PC-9 (cell line): ENCODE measurements around the gene FOXP1. TPM values are rescaled to one million over a fixed set of nuclear protein-coding genes. Genes with fewer than 3 reads are reported as not detected.
"Not testable (repeated sequence)": the region's sequence is repeated elsewhere in the genome, so short reads cannot be mapped to it uniquely, and the experiment has no call there.

Source experiments
- BruUV-seq: library from RNA; stranded (reverse); fragments of 400-500 nt; replicated peaks from 2 replicates; lab custom pipeline; 2021; lab: Mats Ljungman, UMichigan
- CTCF ChIA-PET: fragments of 300-600 bp; sonication (Branson Sonifier 250); formaldehyde crosslinking; loops from one replicate; lab custom pipeline; 2022; ENCODE audit warnings: antibody characterized with exemption; lab: Charles Lee
- POLR2A ChIA-PET: fragments of 300-600 bp; sonication (Branson Sonifier 250); formaldehyde crosslinking; loops from one replicate; lab custom pipeline; 2022; ENCODE audit warnings: antibody characterized with exemption; ENCODE audit not compliant: unreplicated experiment; lab: Charles Lee
- DNase-seq, 2 experiments: peaks; one replicate each; pipeline versions ENCODE4 v3.0.0 to v3.0.0-alpha.2; 2015 to 2022; ENCODE audit warnings: mixed read lengths in 1 of 2
- H2AFZ ChIP-seq: fragments of 200-600 bp; sonication (generic); 2 replicates; pipeline ENCODE4 v1.8.1; 2017; ENCODE audit warnings: antibody characterized with exemption
- H3F3A ChIP-seq: fragments of 200-600 bp; sonication (generic); 2 replicates; pipeline ENCODE4 v1.8.1; 2017; ENCODE audit warnings: antibody characterized with exemption, mild to moderate bottlenecking, low read depth; ENCODE audit not compliant: insufficient read depth
- H3K27ac ChIP-seq: fragments of 200-600 bp; sonication (generic); 2 replicates; pipeline ENCODE4 v1.6.1; 2016; ENCODE audit warnings: mixed run types
- H3K27me3 ChIP-seq: fragments of 200-600 bp; sonication (generic); 2 replicates; pipeline ENCODE4 v1.6.1; 2016; ENCODE audit warnings: low read depth, mixed run types; ENCODE audit not compliant: insufficient read depth
- H3K36me3 ChIP-seq: fragments of 200-600 bp; sonication (generic); 2 replicates; pipeline ENCODE4 v1.6.1; 2016; ENCODE audit warnings: low read depth, mixed run types
- H3K4me1 ChIP-seq: fragments of 200-600 bp; sonication (generic); replicated peaks from 2 replicates; pipeline ENCODE4 v1.6.1; 2016; ENCODE audit warnings: mixed run types; ENCODE audit not compliant: insufficient read depth
- H3K4me2 ChIP-seq: fragments of 200-600 bp; sonication (generic); 2 replicates; pipeline ENCODE4 v1.6.1; 2017; ENCODE audit warnings: mixed run types
- H3K4me3 ChIP-seq: fragments of 200-600 bp; sonication (generic); 2 replicates; pipeline ENCODE4 v1.6.1; 2016; ENCODE audit warnings: mixed run types
- H3K79me2 ChIP-seq: fragments of 200-600 bp; sonication (generic); 2 replicates; pipeline ENCODE4 v1.6.1; 2017; ENCODE audit warnings: low read depth, mixed run types
- H3K9me2 ChIP-seq: fragments of 200-600 bp; sonication (generic); 2 replicates; pipeline ENCODE4 v1.8.1; 2017; ENCODE audit warnings: mild to moderate bottlenecking; ENCODE audit not compliant: insufficient read depth
- H3K9me3 ChIP-seq: fragments of 200-600 bp; sonication (generic); 2 replicates; pipeline ENCODE4 v1.8.1; 2016; ENCODE audit warnings: low read depth; ENCODE audit not compliant: insufficient read depth
- H4K20me1 ChIP-seq: fragments of 200-600 bp; sonication (generic); 2 replicates; pipeline ENCODE4 v1.8.1; 2017; ENCODE audit not compliant: insufficient read depth
- EZH2 ChIP-seq: fragments of 200-600 bp; sonication (generic); IDR thresholded peaks from 2 replicates; pipeline ENCODE4 v1.8.0; 2017; ENCODE audit warnings: antibody characterized with exemption, low read depth
- intact Hi-C: fragments of 100-400 bp; cut with micrococcal nuclease; formaldehyde crosslinking; loops from one replicate; pipeline ENCODE4 v1.10.0; 2022; ENCODE audit not compliant: unreplicated experiment
- total RNA-seq: library from RNA; stranded (reverse); gene quantifications from 2 replicates; pipeline ENCODE4 v1.2.3, GENCODE V29; 2021
- TF ChIP-seq, protein P1 (sequence below): fragments of 200-600 bp; sonication (generic); conservative IDR thresholded peaks from 2 replicates; pipeline ENCODE4 v1.6.1; 2017; ENCODE audit warnings: mixed run types, antibody characterized with exemption, mild to moderate bottlenecking, moderate library complexity

The FOXP1 gene
- total RNA-seq, 1 experiment from 2014 or later = 33.3 TPM

DNA sequence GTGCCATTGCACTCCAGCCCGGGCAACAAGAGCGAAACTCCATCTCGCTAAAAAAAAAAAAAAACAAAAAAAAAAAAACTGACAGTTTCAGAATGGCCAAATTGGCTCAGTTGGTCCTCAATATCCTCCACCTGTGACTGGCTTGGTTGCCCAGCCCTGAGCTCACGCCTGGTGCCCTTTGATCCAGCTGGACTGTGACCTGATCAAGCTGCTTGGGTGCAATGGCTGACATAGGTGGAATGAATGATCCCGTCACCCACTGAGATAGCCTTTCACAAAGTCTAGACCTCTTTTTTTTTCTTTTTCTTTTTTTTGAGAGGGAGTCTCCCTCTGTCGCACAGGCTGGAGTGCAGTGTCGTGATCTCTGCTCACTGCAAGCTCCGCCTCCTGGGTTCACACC, 254.6 kb downstream of the FOXP1 start:
- no peaks in the 10 kb centered on the region for H3K4me1 ChIP-seq
- CTCF ChIA-PET = no interaction called here
- DNase-seq = no peak
- no peak overlapping the region for H3K4me2 ChIP-seq
- no TSS peak for BruUV-seq
- no peaks in the 10 kb centered on the region for H3K79me2 ChIP-seq
- no peaks in the 10 kb centered on the region for H3K9me3 ChIP-seq
- no peaks in the 10 kb centered on the region for H3K27me3 ChIP-seq
- TF ChIP-seq, protein P1, sequence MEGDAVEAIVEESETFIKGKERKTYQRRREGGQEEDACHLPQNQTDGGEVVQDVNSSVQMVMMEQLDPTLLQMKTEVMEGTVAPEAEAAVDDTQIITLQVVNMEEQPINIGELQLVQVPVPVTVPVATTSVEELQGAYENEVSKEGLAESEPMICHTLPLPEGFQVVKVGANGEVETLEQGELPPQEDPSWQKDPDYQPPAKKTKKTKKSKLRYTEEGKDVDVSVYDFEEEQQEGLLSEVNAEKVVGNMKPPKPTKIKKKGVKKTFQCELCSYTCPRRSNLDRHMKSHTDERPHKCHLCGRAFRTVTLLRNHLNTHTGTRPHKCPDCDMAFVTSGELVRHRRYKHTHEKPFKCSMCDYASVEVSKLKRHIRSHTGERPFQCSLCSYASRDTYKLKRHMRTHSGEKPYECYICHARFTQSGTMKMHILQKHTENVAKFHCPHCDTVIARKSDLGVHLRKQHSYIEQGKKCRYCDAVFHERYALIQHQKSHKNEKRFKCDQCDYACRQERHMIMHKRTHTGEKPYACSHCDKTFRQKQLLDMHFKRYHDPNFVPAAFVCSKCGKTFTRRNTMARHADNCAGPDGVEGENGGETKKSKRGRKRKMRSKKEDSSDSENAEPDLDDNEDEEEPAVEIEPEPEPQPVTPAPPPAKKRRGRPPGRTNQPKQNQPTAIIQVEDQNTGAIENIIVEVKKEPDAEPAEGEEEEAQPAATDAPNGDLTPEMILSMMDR = no peak
- TF ChIP-seq EZH2 = no peak
- no peaks in the 10 kb centered on the region for H3K9me2 ChIP-seq
- H3K4me3 ChIP-seq = no peak overlapping the region
- H4K20me1 ChIP-seq = 0 out of 2 replicates have a peak, but pooled peaks cover 3% of the 10 kb centered on the region
- no peak overlapping the region for H3K27ac ChIP-seq
- H2AFZ ChIP-seq = no peak overlapping the region
- no peaks in the 10 kb centered on the region for H3F3A ChIP-seq
- no peaks in the 10 kb centered on the region for H3K36me3 ChIP-seq
- POLR2A ChIA-PET = no interaction called here
- intact Hi-C loops = no loop called here

DNA sequence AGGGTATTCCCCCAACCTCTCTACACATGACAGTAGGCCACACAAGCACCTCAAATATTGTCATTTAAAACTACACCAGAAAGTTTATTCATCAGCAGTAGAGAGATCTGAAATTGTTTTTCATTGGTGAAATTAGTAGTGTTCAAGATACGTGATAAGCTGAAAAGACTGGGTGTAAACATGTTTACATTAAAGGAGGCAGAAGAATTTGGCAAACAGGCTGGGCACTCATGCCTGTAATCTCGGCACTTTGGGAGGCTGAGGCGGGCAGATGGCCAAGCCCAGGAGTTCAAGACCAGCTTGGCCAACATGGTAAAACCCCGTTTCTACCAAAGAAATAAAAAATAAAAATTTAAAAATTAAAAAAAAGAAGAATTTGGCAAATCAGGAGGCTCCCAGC, 255.6 kb downstream of the FOXP1 start:
- TF ChIP-seq, protein P1 = no peak
- no peak for TF ChIP-seq EZH2
- H3K4me2 ChIP-seq = no peak overlapping the region
- no peaks in the 10 kb centered on the region for H3K79me2 ChIP-seq
- intact Hi-C loops = no loop called here
- no peaks in the 10 kb centered on the region for H3K9me3 ChIP-seq
- H3K27me3 ChIP-seq = no peaks in the 10 kb centered on the region
- ChIA-PET POLR2A (no interaction called here), CTCF (no interaction called here)
- DNase-seq = no peak
- H2AFZ ChIP-seq = no peak overlapping the region
- H3K4me3 ChIP-seq = no peak overlapping the region
- H3K4me1 ChIP-seq = no peaks in the 10 kb centered on the region
- BruUV-seq = no TSS peak
- no peaks in the 10 kb centered on the region for H3K36me3 ChIP-seq
- H3K27ac ChIP-seq = no peak overlapping the region
- H3F3A ChIP-seq = no peaks in the 10 kb centered on the region
- 0 out of 2 replicates have a peak, but pooled peaks cover 3% of the 10 kb centered on the region for H4K20me1 ChIP-seq
- no peaks in the 10 kb centered on the region for H3K9me2 ChIP-seq

DNA sequence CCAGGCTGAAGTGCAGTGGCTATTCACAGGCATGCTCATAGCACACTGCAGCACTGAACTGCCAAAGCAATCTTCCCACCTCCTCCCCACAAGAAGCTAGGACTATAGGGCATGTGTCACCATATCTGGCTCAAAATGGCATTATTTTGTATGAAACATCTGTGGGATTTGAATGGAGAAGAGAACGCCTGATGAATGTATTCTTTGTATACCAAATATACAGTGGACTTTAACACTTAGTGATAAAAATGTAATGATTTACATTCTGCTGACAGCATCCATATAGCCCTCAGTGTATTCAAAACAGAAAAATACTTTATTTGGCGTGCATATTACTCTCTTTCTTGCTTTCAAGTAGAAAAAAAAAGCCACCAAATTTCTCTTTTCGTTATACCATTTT, 257.8 kb downstream of the FOXP1 start:
- H3F3A ChIP-seq = no peaks in the 10 kb centered on the region
- H3K4me2 ChIP-seq = no peak overlapping the region
- H2AFZ ChIP-seq = no peak overlapping the region
- BruUV-seq = no TSS peak
- no peak for DNase-seq
- no peaks in the 10 kb centered on the region for H3K4me1 ChIP-seq
- ChIA-PET CTCF (no interaction called here), POLR2A (interaction anchor here (0.6 kb wide), 1 partner anchor 195 kb away, joined by 3 read pairs; no protein-coding TSS in a partner anchor)
- H3K27me3 ChIP-seq = no peaks in the 10 kb centered on the region
- TF ChIP-seq, protein P1 = no peak
- no peak for TF ChIP-seq EZH2
- no peaks in the 10 kb centered on the region for H3K9me3 ChIP-seq
- H3K36me3 ChIP-seq = no peaks in the 10 kb centered on the region
- no peak overlapping the region for H3K27ac ChIP-seq
- 0 out of 2 replicates have a peak, but pooled peaks cover 3% of the 10 kb centered on the region for H4K20me1 ChIP-seq
- no peaks in the 10 kb centered on the region for H3K79me2 ChIP-seq
- intact Hi-C loops = no loop called here
- H3K4me3 ChIP-seq = no peak overlapping the region
- H3K9me2 ChIP-seq = no peaks in the 10 kb centered on the region

DNA sequence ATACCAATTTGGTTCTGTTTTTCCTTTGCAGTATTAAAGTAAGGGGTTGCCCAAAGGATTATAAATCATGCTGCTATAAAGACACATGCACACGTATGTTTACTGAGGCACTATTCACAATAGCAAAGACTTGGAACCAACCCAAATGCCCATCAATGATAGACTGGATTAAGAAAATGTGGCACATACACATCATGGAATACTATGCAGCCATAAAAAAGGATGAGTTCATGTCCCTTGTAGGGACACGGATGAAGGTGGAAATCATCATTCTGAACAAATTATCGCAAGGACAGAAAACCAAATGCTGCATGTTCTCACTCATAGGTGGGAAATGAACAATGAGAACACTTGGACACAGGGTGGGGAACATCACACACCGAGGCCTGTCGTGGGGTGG, 259.3 kb downstream of the FOXP1 start:
- H3K4me1 ChIP-seq, CTCF ChIA-PET, DNase-seq, BruUV-seq, H3K27ac ChIP-seq, H3K4me2 ChIP-seq, intact Hi-C loops, H3K27me3 ChIP-seq, H3K36me3 ChIP-seq, H3K9me2 ChIP-seq, H2AFZ ChIP-seq, H3K79me2 ChIP-seq, H4K20me1 ChIP-seq, H3F3A ChIP-seq, H3K4me3 ChIP-seq, POLR2A ChIA-PET, H3K9me3 ChIP-seq: not testable (repeated sequence)
